Liver (tissue), 9 donors: Measurements from ENCODE around the gene TRIM46. TPM values are rescaled to one million over a fixed set of nuclear protein-coding genes. Genes with fewer than 3 reads are reported as not detected.

Experiments
- DNase-seq: peaks from one replicate; pipeline ENCODE4 v3.0.0-alpha.2; 2017; ENCODE audit warnings: low spot score
- H3K27ac ChIP-seq, 2 donors: one replicate each; pipeline ENCODE4 v1.7.0; 2013; ENCODE audit warnings: inconsistent platforms in 2 of 2, low read length in 2 of 2, control low read depth in 1 of 2, low read depth in 1 of 2, mild to moderate bottlenecking in 1 of 2
- H3K27me3 ChIP-seq, 4 donors: one replicate each; pipeline versions ENCODE4 v1.6.1 to v1.7.0; 2013; ENCODE audit warnings: low read length in 3 of 4, inconsistent platforms in 1 of 4, mild to moderate bottlenecking in 1 of 4, moderate library complexity in 1 of 4; ENCODE audit not compliant: control insufficient read depth in 4 of 4, insufficient read depth in 4 of 4
- H3K36me3 ChIP-seq, 4 donors: one replicate each; pipeline versions ENCODE4 v1.6.1 to v1.7.0; 2013; ENCODE audit warnings: low read length in 3 of 4, mild to moderate bottlenecking in 3 of 4, low read depth in 1 of 4, moderate library complexity in 1 of 4; ENCODE audit not compliant: control insufficient read depth in 4 of 4, insufficient read depth in 3 of 4
- H3K4me1 ChIP-seq, 4 donors: one replicate each; pipeline versions ENCODE4 v1.6.1 to v1.7.0; 2013; ENCODE audit warnings: low read length in 3 of 4, mild to moderate bottlenecking in 3 of 4, moderate library complexity in 1 of 4; ENCODE audit not compliant: control insufficient read depth in 4 of 4, insufficient read depth in 4 of 4
- H3K4me3 ChIP-seq, 3 donors: one replicate each; pipeline versions ENCODE4 v1.6.1 to v1.7.0; 2013; ENCODE audit warnings: low read length in 3 of 3, control low read depth in 1 of 3, low read depth in 1 of 3, mild to moderate bottlenecking in 1 of 3
- H3K9ac ChIP-seq, 2 donors: one replicate each; pipeline ENCODE4 v1.7.0; 2013; ENCODE audit warnings: low read length in 2 of 2, mild to moderate bottlenecking in 2 of 2, moderate library complexity in 2 of 2, control low read depth in 1 of 2, low read depth in 1 of 2
- H3K9me3 ChIP-seq, 4 donors: one replicate each; pipeline versions ENCODE4 v1.6.1 to v1.7.0; 2013; ENCODE audit warnings: low read length in 3 of 4; ENCODE audit not compliant: control insufficient read depth in 4 of 4
- ATF3 ChIP-seq: IDR thresholded peaks from 2 replicates; pipeline ENCODE4 v1.6.1; 2016; ENCODE audit warnings: antibody characterized with exemption
- CTCF ChIP-seq: fragments of 150-350 bp; IDR thresholded peaks from 2 replicates; pipeline ENCODE4 v1.5.1; 2017; ENCODE audit warnings: improper control_type of control experiment, low read depth, low read length; ENCODE audit not compliant: missing input control
- EGR1 ChIP-seq, 2 donors: IDR thresholded peaks; 2 replicates each; pipeline ENCODE4 v1.6.1; 2016 to 2018; ENCODE audit warnings: antibody characterized with exemption in 2 of 2, low read depth in 2 of 2
- FOXA1 ChIP-seq: IDR thresholded peaks from 2 replicates; pipeline ENCODE4 v1.6.1; 2016; ENCODE audit warnings: antibody characterized with exemption
- FOXA2 ChIP-seq: IDR thresholded peaks from 2 replicates; pipeline ENCODE4 v1.6.1; 2016; ENCODE audit warnings: antibody characterized with exemption
- GABPA ChIP-seq, 2 donors: IDR thresholded peaks in 1 of 2; conservative IDR thresholded peaks in 1 of 2; 2 replicates each; pipeline ENCODE4 v1.6.1; 2016; ENCODE audit warnings: antibody characterized with exemption in 2 of 2, mild to moderate bottlenecking in 1 of 2, moderate library complexity in 1 of 2
- HNF4A ChIP-seq, 2 donors: conservative IDR thresholded peaks; 2 replicates each; pipeline ENCODE4 v1.6.1; 2016; ENCODE audit warnings: antibody characterized with exemption in 2 of 2, mild to moderate bottlenecking in 2 of 2
- HNF4G ChIP-seq: IDR thresholded peaks from 2 replicates; pipeline ENCODE4 v1.6.1; 2016; ENCODE audit warnings: antibody characterized with exemption
- JUND ChIP-seq, 2 donors: IDR thresholded peaks; 2 replicates each; pipeline ENCODE4 v1.6.1; 2016; ENCODE audit warnings: antibody characterized with exemption in 2 of 2
- MAX ChIP-seq: IDR thresholded peaks from 2 replicates; pipeline ENCODE4 v1.6.1; 2016; ENCODE audit warnings: antibody characterized with exemption
- NR2F2 ChIP-seq: IDR thresholded peaks from 2 replicates; pipeline ENCODE4 v1.6.1; 2016; ENCODE audit warnings: antibody characterized with exemption
- RAD21 ChIP-seq, 2 donors: IDR thresholded peaks; 2 replicates each; pipeline ENCODE4 v1.6.1; 2016; ENCODE audit warnings: antibody characterized with exemption in 2 of 2, mild to moderate bottlenecking in 2 of 2
- REST ChIP-seq: IDR thresholded peaks from 2 replicates; pipeline ENCODE4 v1.6.1; 2016; ENCODE audit warnings: antibody characterized with exemption, mild to moderate bottlenecking
- RXRA ChIP-seq, 2 donors: IDR thresholded peaks; 2 replicates each; pipeline ENCODE4 v1.6.1; 2017 to 2018; ENCODE audit warnings: antibody characterized with exemption in 2 of 2, mild to moderate bottlenecking in 1 of 2
- SP1 ChIP-seq: IDR thresholded peaks from 2 replicates; pipeline ENCODE4 v1.6.1; 2018; ENCODE audit warnings: antibody characterized with exemption, mild to moderate bottlenecking
- TAF1 ChIP-seq: conservative IDR thresholded peaks from 2 replicates; pipeline ENCODE4 v1.6.1; 2016; ENCODE audit warnings: antibody characterized with exemption, mild to moderate bottlenecking
- YY1 ChIP-seq: IDR thresholded peaks from 2 replicates; pipeline ENCODE4 v1.6.1; 2016; ENCODE audit warnings: antibody characterized with exemption, mild to moderate bottlenecking
- ZBTB33 ChIP-seq: IDR thresholded peaks from 2 replicates; pipeline ENCODE4 v1.6.1; 2016; ENCODE audit warnings: antibody characterized with exemption
- WGBS: extraction: QIAGEN DNeasy Blood & Tissue Kit; methylation state at CpG from one replicate; pipeline ENCODE4 v1.1.7; 2013; 5-methylcytosine and 5-hydroxymethylcytosine counted together
- polyA plus RNA-seq, 2 donors: library from polyadenylated mRNA; stranded (reverse) in 1 of 2; unstranded in 1 of 2; fragments of 200-250 nt in 1 of 2; fragments of >200 nt in 1 of 2; fragmentation: Nextera tagmentation in 1 of 2; extraction: Ambion mirVana in 1 of 2; gene quantifications; one replicate each; pipeline versions ENCODE4 v1.2.1 to v1.2.3, GENCODE V29; 2013 to 2015
- total RNA-seq, 2 donors: library from RNA; depleted of rRNA; stranded (reverse); fragments of >200 nt; gene quantifications; one replicate each; pipeline ENCODE4 v1.2.3, GENCODE V29; 2014
- donor health status: healthy.
- donor health status: healthy.
- donor health status: healthy.
- donor health status: healthy.
- donor health status: healthy.

Gene TRIM46
- total and polyA plus RNA-seq, 4 donors, result 0.07 to 0.17 (median 0.13) TPM

- Histone ChIP-seq H3K4me1 (peaks cover 3 to 14% (median 8%) of the 10 kb centered on the region in 4 donors), H3K27ac (peak overlapping the region; percentile 81 to 83), H3K9ac (peak overlapping the region; percentile 73 to 87), H3K4me3 (peak overlapping the region; percentile 57 to 87 (median 79)), H3K9me3 (no peaks in the 10 kb centered on the region), H3K36me3 (no peaks in the 10 kb centered on the region), H3K27me3 (no peaks in the 10 kb centered on the region)
- TF ChIP-seq YY1 (no peak), HNF4A (conservative IDR thresholded peaks at IDR 0.05) (peak in 1 of 2 donors; percentile 6)
- DNase-seq, result no peak
- WGBS, result under 1% methylated on average over 19 of the region's 19 CpGs
These were observed 53.2 kb downstream of the TRIM46 start for GRCh38 chr1:155226910-155227260.

- WGBS, result 2% methylated on average over 42 of the region's 42 CpGs
- peak; percentile 96 for DNase-seq
- Histone ChIP-seq H3K27me3 (no peaks in the 10 kb centered on the region), H3K9me3 (no peaks in the 10 kb centered on the region), H3K4me1 (peaks cover 3 to 14% (median 8%) of the 10 kb centered on the region in 4 donors), H3K36me3 (no peaks in the 10 kb centered on the region), H3K27ac (peak overlapping the region; percentile 81 to 83), H3K4me3 (peak overlapping the region; percentile 57 to 87 (median 79)), H3K9ac (peak overlapping the region; percentile 73 to 87)
- TF ChIP-seq ZBTB33, result no peak
- no peak for TF ChIP-seq JUND (IDR thresholded peaks at IDR 0.05)
- TF ChIP-seq RAD21 (IDR thresholded peaks at IDR 0.05), result no peak
- TF ChIP-seq TAF1, result no peak
- no peak for TF ChIP-seq ATF3
- peak; percentile 52 for TF ChIP-seq MAX
- TF ChIP-seq GABPA (IDR thresholded peaks at IDR 0.05 in 1 of 2, conservative IDR thresholded peaks at IDR 0.05 in 1 of 2), result no peak
- TF ChIP-seq NR2F2, result no peak
- no peak for TF ChIP-seq FOXA2
- no peak for TF ChIP-seq RXRA (IDR thresholded peaks at IDR 0.05)
- peak; percentile 84 for TF ChIP-seq SP1
- no peak for TF ChIP-seq HNF4G
- peak in 1 of 2 donors; percentile 3 for TF ChIP-seq HNF4A (conservative IDR thresholded peaks at IDR 0.05)
- peak; percentile 77 for TF ChIP-seq YY1
- peak; percentile 14 for TF ChIP-seq CTCF
- peak in 1 of 2 donors; percentile 83 for TF ChIP-seq EGR1 (IDR thresholded peaks at IDR 0.05; ENCODE audit: low read depth in 2 of 2)
- peak; percentile 57 for TF ChIP-seq REST
- TF ChIP-seq FOXA1, result no peak
These were observed 53.8 kb downstream of the TRIM46 start for GRCh38 chr1:155227261-155228095.
